Keratinocyte (primary cell): ENCODE measurements around the gene METTL8. TPM values are rescaled to one million over a fixed set of nuclear protein-coding genes. Genes with fewer than 3 reads are reported as not detected.
"Not testable (repeated sequence)": the region's sequence is repeated elsewhere in the genome, so short reads cannot be mapped to it uniquely, and the experiment has no call there.

Experiments
- DNase-seq: peaks from one replicate; pipeline ENCODE4 v3.0.0-alpha.2; 2011; ENCODE audit warnings: low read depth, missing footprints, low spot score
- FAIRE-seq: peaks from 2 replicates; lab custom pipeline; 2011; peaks lifted over from hg19 to GRCh38; lab: Jason Lieb, UNC
- H2AFZ ChIP-seq: 2 replicates; pipeline ENCODE4 v1.6.0; 2012; ENCODE audit warnings: low read length, control low read depth, inconsistent platforms; ENCODE audit not compliant: control insufficient read depth
- H3K27ac ChIP-seq: 2 replicates; pipeline ENCODE4 v1.5.1; 2011; ENCODE audit warnings: low read length; ENCODE audit not compliant: control insufficient read depth, insufficient read depth
- H3K27me3 ChIP-seq: 3 replicates; pipeline ENCODE4 v1.6.0; 2011; ENCODE audit warnings: low read length; ENCODE audit not compliant: control insufficient read depth, insufficient read depth; ENCODE audit errors: extremely low read depth
- H3K36me3 ChIP-seq, 2 experiments: 2 replicates in 1 of 2; 3 replicates in 1 of 2; pipeline ENCODE4 v1.5.1; 2011; ENCODE audit warnings: low read length in 2 of 2, mild to moderate bottlenecking in 1 of 2; ENCODE audit not compliant: control insufficient read depth in 2 of 2, insufficient read depth in 2 of 2; ENCODE audit errors: extremely low read depth in 1 of 2
- H3K4me1 ChIP-seq: 3 replicates; pipeline ENCODE4 v1.5.1; 2011; ENCODE audit warnings: low read length; ENCODE audit not compliant: control insufficient read depth, insufficient read depth; ENCODE audit errors: extremely low read depth
- H3K4me2 ChIP-seq: 3 replicates; pipeline ENCODE4 v1.6.0; 2011; ENCODE audit warnings: low read depth, low read length; ENCODE audit not compliant: control insufficient read depth, insufficient read depth; ENCODE audit errors: extremely low read depth
- H3K4me3 ChIP-seq, 3 experiments: fragments of 200-600 bp in 1 of 3; sonication (generic) in 1 of 3; 2 replicates in 2 of 3; 3 replicates in 1 of 3; pipeline ENCODE4 v1.5.1; 2011 to 2016; ENCODE audit warnings: low read length in 3 of 3, mild to moderate bottlenecking in 3 of 3, control low read depth in 2 of 3, inconsistent platforms in 1 of 3, low read depth in 1 of 3, mixed read lengths in 1 of 3, mixed run types in 1 of 3, moderate library complexity in 1 of 3; ENCODE audit not compliant: control insufficient read depth in 2 of 3, insufficient read depth in 2 of 3; ENCODE audit errors: extremely low read depth in 1 of 3
- H3K79me2 ChIP-seq: 2 replicates; pipeline ENCODE4 v1.6.0; 2012; ENCODE audit warnings: low read length; ENCODE audit not compliant: control insufficient read depth, insufficient read depth
- H3K9ac ChIP-seq: 3 replicates; pipeline ENCODE4 v1.6.0; 2011; ENCODE audit warnings: low read length; ENCODE audit not compliant: control insufficient read depth, insufficient read depth; ENCODE audit errors: extremely low read depth
- H3K9me1 ChIP-seq: 3 replicates; pipeline ENCODE4 v1.6.0; 2011; ENCODE audit warnings: low read length; ENCODE audit not compliant: control insufficient read depth, insufficient read depth; ENCODE audit errors: extremely low read depth
- H3K9me3 ChIP-seq: 2 replicates; pipeline ENCODE4 v1.5.1; 2012; ENCODE audit warnings: low read depth, low read length; ENCODE audit not compliant: control insufficient read depth
- H4K20me1 ChIP-seq: 3 replicates; pipeline ENCODE4 v1.6.0; 2011; ENCODE audit warnings: low read length; ENCODE audit not compliant: control insufficient read depth, insufficient read depth; ENCODE audit errors: extremely low read depth
- EZH2 ChIP-seq: IDR thresholded peaks from one replicate; pipeline ENCODE4 v1.6.1; 2012; ENCODE audit warnings: inconsistent platforms, mild to moderate bottlenecking, low read length, moderate library complexity
- dilution Hi-C: fragments of 300-500 bp; cut with MboI; formaldehyde crosslinking; loops from one replicate; pipeline ENCODE4 v1.7.0; 2020; ENCODE audit warnings: low sequenced_read_pairs; ENCODE audit not compliant: extremely low pct_ligation_motif_present
- polyA plus RNA-seq, 5 experiments: library from polyadenylated mRNA; depleted of rRNA in 3 of 5; stranded (reverse) in 3 of 5; stranded (forward) in 1 of 5; unstranded in 1 of 5; fragments of >200 nt; gene quantifications; 1 replicate in 1 of 5; 2 replicates in 3 of 5; 3 replicates in 1 of 5; pipeline versions ENCODE4 v1.2.1 to v1.2.3, GENCODE V29; 2011 to 2012; ENCODE audit warnings: missing spikeins in 2 of 5, low read depth in 1 of 5, low replicate concordance in 1 of 5

METTL8 gene
- polyA plus RNA-seq, 1 donor (not counting 4 experiments of a cell fraction or from before 2014, with no cell fraction given), result 81.2 TPM

GRCh38 chr2:171315781-171316180 lies 118.0 kb downstream of the METTL8 start:
- H3K36me3 ChIP-seq, result peaks cover 0 to 6% of the 10 kb centered on the region in 2 experiments
- H3K79me2 ChIP-seq, result no peaks in the 10 kb centered on the region
- H3K4me1 ChIP-seq, result no peaks in the 10 kb centered on the region
- no peak for TF ChIP-seq EZH2
- H3K9me3 ChIP-seq, result peaks cover 3% of the 10 kb centered on the region
- FAIRE-seq (no peak), DNase-seq (no peak)
- dilution Hi-C loops, result no loop called here
- no peak overlapping the region for H3K9ac ChIP-seq
- no peak overlapping the region for H3K27ac ChIP-seq
- H3K4me2 ChIP-seq, result no peak overlapping the region
- no peak overlapping the region for H2AFZ ChIP-seq
- no peaks in the 10 kb centered on the region for H3K9me1 ChIP-seq
- no peak overlapping the region for H3K4me3 ChIP-seq
- H3K27me3 ChIP-seq, result no peaks in the 10 kb centered on the region
- no peaks in the 10 kb centered on the region for H4K20me1 ChIP-seq

- H3K27ac ChIP-seq, H3K9me1 ChIP-seq, H3K79me2 ChIP-seq, H3K9ac ChIP-seq, FAIRE-seq, H4K20me1 ChIP-seq, H3K27me3 ChIP-seq, dilution Hi-C loops, H3K4me1 ChIP-seq, DNase-seq, H2AFZ ChIP-seq, H3K4me3 ChIP-seq, H3K9me3 ChIP-seq, H3K36me3 ChIP-seq, H3K4me2 ChIP-seq: not testable (repeated sequence)
These were observed 121.6 kb downstream of the METTL8 start for GRCh38 chr2:171312182-171312581.

GRCh38 chr2:171311589-171311988 lies 122.2 kb downstream of the METTL8 start:
- DNase-seq, H3K27me3 ChIP-seq, H3K9me1 ChIP-seq, H2AFZ ChIP-seq, H4K20me1 ChIP-seq, H3K27ac ChIP-seq, H3K36me3 ChIP-seq, H3K4me1 ChIP-seq, H3K9ac ChIP-seq, H3K79me2 ChIP-seq, dilution Hi-C loops, H3K4me2 ChIP-seq, H3K9me3 ChIP-seq, H3K4me3 ChIP-seq, FAIRE-seq: not testable (repeated sequence)
